GM19043 (cell line): ENCODE measurements around the gene ZNF75A.

Experiments used
- ATAC-seq: cut with Tn5 transposase; IDR thresholded peaks from one replicate; pipeline ENCODE4 v1.9.1; 2021; ENCODE audit warnings: low read depth; ENCODE audit not compliant: unreplicated experiment

Gene ZNF75A

GRCh38 chr16:3364774-3365427 lies 59.6 kb downstream of the ZNF75A start:
- ATAC-seq, result peak; percentile 70
